GM12878 (cell line): ENCODE measurements around the gene ZNF620. TPM values are rescaled to one million over a fixed set of nuclear protein-coding genes. Genes with fewer than 3 reads are reported as not detected.

Experiments used
- ATAC-seq: fragments of 200-7000 bp; cut with Tn5 transposase; 3 replicates; pipeline ENCODE4 v1.9.1; 2020; ENCODE audit warnings: mild to moderate bottlenecking, moderate library complexity
- BruUV-seq: library from RNA; stranded (reverse); fragments of 400-500 nt; replicated peaks from 2 replicates; lab custom pipeline; 2021; lab: Mats Ljungman, UMichigan
- CTCF ChIA-PET: fragments of 300-600 bp; sonication (Branson Sonifier 250); formaldehyde crosslinking; extraction: SDS; loops from one replicate; lab custom pipeline; 2021; ENCODE audit warnings: inconsistent platforms; lab: Yijun Ruan, JAX
- POLR2A ChIA-PET: fragments of 350-600 bp; formaldehyde crosslinking; extraction: SDS; loops from one replicate; lab custom pipeline; 2021; ENCODE audit warnings: inconsistent platforms; lab: Charles Lee
- RAD21 ChIA-PET: fragments of 300-600 bp; sonication (Branson Sonifier 250); formaldehyde crosslinking; loops from one replicate; lab custom pipeline; 2023; ENCODE audit warnings: antibody characterized with exemption; ENCODE audit not compliant: unreplicated experiment; lab: Charles Lee
- SMC1A ChIA-PET: fragments of 300-600 bp; sonication (Branson Sonifier 250); formaldehyde crosslinking; loops from one replicate; lab custom pipeline; 2023; ENCODE audit not compliant: unreplicated experiment, uncharacterized antibody; lab: Charles Lee
- DNase-seq: peaks from one replicate; pipeline ENCODE4 v3.0.0-alpha.2; 2011; ENCODE audit warnings: low read depth, low spot score
- FAIRE-seq: peaks from 3 replicates; lab custom pipeline; 2011; peaks lifted over from hg19 to GRCh38; lab: Jason Lieb, UNC
- H2AFZ ChIP-seq: 2 replicates; pipeline ENCODE4 v1.6.0; 2011; ENCODE audit warnings: low read depth, low read length, control low read depth; ENCODE audit not compliant: control insufficient read depth
- H3K27ac ChIP-seq: 2 replicates; pipeline ENCODE4 v1.5.1; 2011; ENCODE audit warnings: control low read depth; ENCODE audit not compliant: control insufficient read depth, insufficient read depth
- H3K27me3 ChIP-seq, 2 experiments: replicated peaks in 1 of 2; 2 replicates each; pipeline versions ENCODE4 v1.6.0 to v1.6.1; 2011; ENCODE audit warnings: low read length in 1 of 2; ENCODE audit not compliant: control insufficient read depth in 2 of 2, insufficient read depth in 2 of 2
- H3K36me3 ChIP-seq, 2 experiments: 2 replicates each; pipeline ENCODE4 v1.5.1; 2011; ENCODE audit warnings: low read length in 1 of 2; ENCODE audit not compliant: control insufficient read depth in 2 of 2, insufficient read depth in 2 of 2
- H3K4me1 ChIP-seq: 2 replicates; pipeline ENCODE4 v1.6.1; 2011; ENCODE audit warnings: mild to moderate bottlenecking, low read length, moderate library complexity, mixed read lengths; ENCODE audit not compliant: control insufficient read depth, insufficient read depth
- H3K4me2 ChIP-seq: 2 replicates; pipeline ENCODE4 v1.6.0; 2011; ENCODE audit warnings: control low read depth; ENCODE audit not compliant: control insufficient read depth, insufficient read depth
- H3K4me3 ChIP-seq: fragments of 200-600 bp; sonication (generic); 2 replicates; pipeline ENCODE4 v1.5.1; 2016
- H3K79me2 ChIP-seq: 2 replicates; pipeline ENCODE4 v1.6.0; 2011; ENCODE audit warnings: low read length; ENCODE audit not compliant: control insufficient read depth, insufficient read depth
- H3K9ac ChIP-seq: 2 replicates; pipeline ENCODE4 v1.8.0; 2011; ENCODE audit warnings: low read length, control low read depth, mixed read lengths; ENCODE audit not compliant: control insufficient read depth, insufficient read depth
- H3K9me3 ChIP-seq: replicated peaks from 3 replicates; pipeline ENCODE4 v1.5.1; 2011; ENCODE audit warnings: mild to moderate bottlenecking, low read length; ENCODE audit not compliant: control insufficient read depth, insufficient read depth
- H4K20me1 ChIP-seq: 2 replicates; pipeline ENCODE4 v1.6.0; 2011; ENCODE audit not compliant: control insufficient read depth, insufficient read depth
- BHLHE40 ChIP-seq, 2 experiments: fragments of 450-650 bp in 1 of 2; IDR thresholded peaks; 2 replicates each; pipeline ENCODE4 v1.6.1; 2011 to 2017; ENCODE audit warnings: low read depth in 2 of 2, borderline replicate concordance in 1 of 2, improper control_type of control experiment in 1 of 2, low read length in 1 of 2, mild to moderate bottlenecking in 1 of 2
- CBFB ChIP-seq: IDR thresholded peaks from 2 replicates; pipeline ENCODE4 v1.6.1; 2016; ENCODE audit warnings: antibody characterized with exemption, low read depth
- E2F4 ChIP-seq: IDR thresholded peaks from 2 replicates; pipeline ENCODE4 v1.6.1; 2012; ENCODE audit warnings: low read depth, low read length, improper control_type of control experiment
- EGR1 ChIP-seq, 2 experiments: IDR thresholded peaks; 1 replicate in 1 of 2; 2 replicates in 1 of 2; pipeline ENCODE4 v1.6.1; 2011 to 2012; ENCODE audit warnings: low read depth in 2 of 2, low read length in 2 of 2, borderline replicate concordance in 1 of 2, mild to moderate bottlenecking in 1 of 2, moderate library complexity in 1 of 2
- GATAD2B ChIP-seq: fragments of 450-650 bp; conservative IDR thresholded peaks from 2 replicates; pipeline ENCODE4 v1.6.1; 2017; ENCODE audit warnings: low read depth, mild to moderate bottlenecking, moderate library complexity
- JUND ChIP-seq: IDR thresholded peaks from 2 replicates; pipeline ENCODE4 v1.6.1; 2012; ENCODE audit warnings: low read depth, mild to moderate bottlenecking, low read length, improper control_type of control experiment, moderate library complexity
- NFIC ChIP-seq: IDR thresholded peaks from 2 replicates; pipeline ENCODE4 v1.6.1; 2012; ENCODE audit warnings: low read depth, mild to moderate bottlenecking, inconsistent platforms, low read length, moderate library complexity
- NR2F1 ChIP-seq: fragments of 450-650 bp; conservative IDR thresholded peaks from 2 replicates; pipeline ENCODE4 v1.6.1; 2017; ENCODE audit warnings: mild to moderate bottlenecking
- WGBS: methylation state at CpG from one replicate; pipeline ENCODE4 v1.1.6; 2016; ENCODE audit warnings: low lambda C conversion rate; ENCODE audit not compliant: insufficient replicate concordance, insufficient coverage; ENCODE audit errors: missing lambda C conversion rate; 5-methylcytosine and 5-hydroxymethylcytosine counted together
- in situ Hi-C: fragments of 300-500 bp; cut with MboI; formaldehyde crosslinking; loops from 9 replicates; pipeline ENCODE4 v1.14.3; 2018; ENCODE audit warnings: mixed read lengths
- intact Hi-C: fragments of 100-400 bp; cut with micrococcal nuclease; formaldehyde crosslinking; loops from one replicate; pipeline ENCODE4 v1.14.2; 2022; ENCODE audit not compliant: unreplicated experiment
- polyA plus RNA-seq, 11 experiments: library from polyadenylated mRNA; depleted of rRNA in 4 of 11; unstranded in 6 of 11; stranded (reverse) in 5 of 11; fragments of >200 nt; fragmentation: Nextera tagmentation in 4 of 11; fragmentation: Illumina TruSeq in 1 of 11; extraction: Ambion mirVana in 4 of 11; extraction: Trizol in 1 of 11; gene quantifications; 1 replicate in 1 of 11; 2 replicates in 10 of 11; pipeline versions ENCODE4 v1.2.1 to v1.2.3, GENCODE V29; 2011 to 2016; ENCODE audit warnings: inconsistent platforms in 2 of 11, missing spikeins in 2 of 11, low read depth in 1 of 11
- total RNA-seq, 4 experiments: library from RNA; depleted of rRNA in 3 of 4; stranded (reverse); fragments of >200 nt in 3 of 4; fragmentation: Illumina TruSeq in 1 of 4; extraction: Trizol in 1 of 4; gene quantifications; 2 replicates each; pipeline versions ENCODE4 v1.2.1 to v1.2.3, GENCODE V29; 2013 to 2021
- TF ChIP-seq, protein P1 (sequence below): IDR thresholded peaks from 2 replicates; pipeline ENCODE4 v1.6.1; 2012; ENCODE audit warnings: mild to moderate bottlenecking, low read depth, low read length
- TF ChIP-seq, protein P2 (sequence below): fragments of 450-650 bp; IDR thresholded peaks from 2 replicates; pipeline ENCODE4 v1.6.1; 2016; ENCODE audit warnings: mild to moderate bottlenecking

The ZNF620 gene
- total and polyA plus RNA-seq, 10 of the 15 experiments (the other 5 are each of a cell fraction or from before 2014, with no cell fraction given): 1.3 to 4.3 (median 2.2) TPM

- TF ChIP-seq BHLHE40 (IDR thresholded peaks at IDR 0.05; ENCODE audit: borderline replicate concordance in 1 of 2, low read depth in 2 of 2, low read length in 1 of 2): no peak
- TF ChIP-seq EGR1 (IDR thresholded peaks at IDR 0.05; ENCODE audit: borderline replicate concordance in 1 of 2, low read depth in 2 of 2, low read length in 2 of 2): no peak
- Histone ChIP-seq H3K27me3 (no peaks in the 10 kb centered on the region), H4K20me1 (no peaks in the 10 kb centered on the region), H3K4me3 (no peak overlapping the region), H3K9me3 (no peaks in the 10 kb centered on the region), H3K4me2 (no peak overlapping the region), H2AFZ (no peak overlapping the region), H3K27ac (no peak overlapping the region), H3K4me1 (no peaks in the 10 kb centered on the region), H3K36me3 (no peaks in the 10 kb centered on the region), H3K9ac (no peak overlapping the region), H3K79me2 (no peaks in the 10 kb centered on the region)
- FAIRE-seq (no peak), ATAC-seq (no peak), DNase-seq (no peak)
- WGBS: 87% methylated on average over 1 of the region's 1 CpG
- in situ Hi-C loops: no loop called here
- ChIA-PET CTCF (no interaction called here), RAD21 (interaction anchor here (0.8 kb wide), 1 partner anchor 92 kb away, joined by 4 read pairs; no protein-coding TSS in a partner anchor), POLR2A (no interaction called here), SMC1A (interaction anchor here (1.5 kb wide), 1 partner anchor 67 kb away, joined by 3 read pairs; no protein-coding TSS in a partner anchor)
- intact Hi-C loops: no loop called here
- no TSS peak for BruUV-seq
Measured at GRCh38 chr3:40518848-40519247, 13.0 kb downstream of the ZNF620 start.

DNA sequence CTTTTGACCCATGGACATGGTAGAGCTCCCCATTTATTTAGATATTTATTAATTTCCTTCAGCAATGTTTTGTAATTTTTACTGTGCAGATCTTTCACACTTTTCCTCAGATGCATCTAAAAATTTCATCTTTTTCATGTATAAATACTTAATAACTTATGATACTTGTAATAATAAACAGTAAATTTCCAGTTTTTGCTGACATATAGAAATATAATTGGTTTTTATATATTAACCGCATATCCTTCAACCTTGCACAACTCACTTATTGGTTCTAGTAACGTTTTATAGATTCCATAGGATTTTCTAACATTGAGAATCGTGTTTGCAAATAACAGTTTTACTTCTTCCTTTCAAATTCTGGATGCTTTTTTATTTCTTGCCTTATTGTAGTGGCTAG lies 15.4 kb downstream of the ZNF620 start:
- in situ Hi-C loops: no loop called here
- TF ChIP-seq, protein P1, sequence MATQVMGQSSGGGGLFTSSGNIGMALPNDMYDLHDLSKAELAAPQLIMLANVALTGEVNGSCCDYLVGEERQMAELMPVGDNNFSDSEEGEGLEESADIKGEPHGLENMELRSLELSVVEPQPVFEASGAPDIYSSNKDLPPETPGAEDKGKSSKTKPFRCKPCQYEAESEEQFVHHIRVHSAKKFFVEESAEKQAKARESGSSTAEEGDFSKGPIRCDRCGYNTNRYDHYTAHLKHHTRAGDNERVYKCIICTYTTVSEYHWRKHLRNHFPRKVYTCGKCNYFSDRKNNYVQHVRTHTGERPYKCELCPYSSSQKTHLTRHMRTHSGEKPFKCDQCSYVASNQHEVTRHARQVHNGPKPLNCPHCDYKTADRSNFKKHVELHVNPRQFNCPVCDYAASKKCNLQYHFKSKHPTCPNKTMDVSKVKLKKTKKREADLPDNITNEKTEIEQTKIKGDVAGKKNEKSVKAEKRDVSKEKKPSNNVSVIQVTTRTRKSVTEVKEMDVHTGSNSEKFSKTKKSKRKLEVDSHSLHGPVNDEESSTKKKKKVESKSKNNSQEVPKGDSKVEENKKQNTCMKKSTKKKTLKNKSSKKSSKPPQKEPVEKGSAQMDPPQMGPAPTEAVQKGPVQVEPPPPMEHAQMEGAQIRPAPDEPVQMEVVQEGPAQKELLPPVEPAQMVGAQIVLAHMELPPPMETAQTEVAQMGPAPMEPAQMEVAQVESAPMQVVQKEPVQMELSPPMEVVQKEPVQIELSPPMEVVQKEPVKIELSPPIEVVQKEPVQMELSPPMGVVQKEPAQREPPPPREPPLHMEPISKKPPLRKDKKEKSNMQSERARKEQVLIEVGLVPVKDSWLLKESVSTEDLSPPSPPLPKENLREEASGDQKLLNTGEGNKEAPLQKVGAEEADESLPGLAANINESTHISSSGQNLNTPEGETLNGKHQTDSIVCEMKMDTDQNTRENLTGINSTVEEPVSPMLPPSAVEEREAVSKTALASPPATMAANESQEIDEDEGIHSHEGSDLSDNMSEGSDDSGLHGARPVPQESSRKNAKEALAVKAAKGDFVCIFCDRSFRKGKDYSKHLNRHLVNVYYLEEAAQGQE: no peak
- no peak for TF ChIP-seq NR2F1
- no peak for TF ChIP-seq E2F4
- no peak for TF ChIP-seq JUND
- TF ChIP-seq NFIC: no peak
- TF ChIP-seq, protein P2, sequence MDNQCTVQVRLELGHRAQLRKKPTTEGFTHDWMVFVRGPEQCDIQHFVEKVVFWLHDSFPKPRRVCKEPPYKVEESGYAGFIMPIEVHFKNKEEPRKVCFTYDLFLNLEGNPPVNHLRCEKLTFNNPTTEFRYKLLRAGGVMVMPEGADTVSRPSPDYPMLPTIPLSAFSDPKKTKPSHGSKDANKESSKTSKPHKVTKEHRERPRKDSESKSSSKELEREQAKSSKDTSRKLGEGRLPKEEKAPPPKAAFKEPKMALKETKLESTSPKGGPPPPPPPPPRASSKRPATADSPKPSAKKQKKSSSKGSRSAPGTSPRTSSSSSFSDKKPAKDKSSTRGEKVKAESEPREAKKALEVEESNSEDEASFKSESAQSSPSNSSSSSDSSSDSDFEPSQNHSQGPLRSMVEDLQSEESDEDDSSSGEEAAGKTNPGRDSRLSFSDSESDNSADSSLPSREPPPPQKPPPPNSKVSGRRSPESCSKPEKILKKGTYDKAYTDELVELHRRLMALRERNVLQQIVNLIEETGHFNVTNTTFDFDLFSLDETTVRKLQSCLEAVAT: no peak
- TF ChIP-seq GATAD2B: no peak
- no peak for TF ChIP-seq CBFB

More for the DNA sequence above, 15.4 kb downstream of the ZNF620 start:
- Histone ChIP-seq H4K20me1 (no peaks in the 10 kb centered on the region), H3K4me2 (no peak overlapping the region), H3K9ac (no peak overlapping the region), H3K4me1 (no peaks in the 10 kb centered on the region), H3K36me3 (no peaks in the 10 kb centered on the region), H3K27ac (no peak overlapping the region), H3K4me3 (no peak overlapping the region), H3K27me3 (no peaks in the 10 kb centered on the region), H3K79me2 (peaks cover 8% of the 10 kb centered on the region), H2AFZ (no peak overlapping the region), H3K9me3 (no peaks in the 10 kb centered on the region)
- ATAC-seq (no peak), DNase-seq (no peak), FAIRE-seq (no peak)
- POLR2A ChIA-PET: no interaction called here
- no TSS peak for BruUV-seq
- SMC1A ChIA-PET: no interaction called here
- RAD21 ChIA-PET: no interaction called here
- WGBS: 69% methylated on average over 3 of the region's 3 CpGs
- CTCF ChIA-PET: interaction anchor here (0.5 to 0.7 kb wide), 2 partner anchors 328 to 330 kb away, joined by 3 to 4 read pairs; no protein-coding TSS in a partner anchor
- intact Hi-C loops: loop anchor here (5.0 kb wide), 2 partner anchors 44 to 194 kb away; partner anchors contain the start of gene ZNF619
